IMR-90 (cell line): ENCODE results near the gene RSRC1.

Experiments used
- BHLHE40 ChIP-seq: fragments of 150-350 bp; IDR thresholded peaks from 2 replicates; pipeline ENCODE4 v1.6.1; 2016; ENCODE audit warnings: mild to moderate bottlenecking, low read depth, low read length
- CTCF ChIP-seq: conservative IDR thresholded peaks from 2 replicates; pipeline ENCODE4 v1.5.1; 2012; ENCODE audit warnings: mild to moderate bottlenecking, low read depth, low read length, improper control_type of control experiment
- NFE2L2 ChIP-seq: fragments of 150-350 bp; IDR thresholded peaks from 2 replicates; pipeline ENCODE4 v1.6.1; 2016; ENCODE audit warnings: low read depth, mild to moderate bottlenecking, low read length
- POLR2A ChIP-seq: IDR thresholded peaks from 2 replicates; pipeline ENCODE4 v1.6.1; 2012; ENCODE audit warnings: mild to moderate bottlenecking, low read depth, low read length
- TF ChIP-seq, protein P1 (sequence below): fragments of 150-350 bp; IDR thresholded peaks from 2 replicates; pipeline ENCODE4 v1.6.1; 2016; ENCODE audit warnings: low read depth, mild to moderate bottlenecking, low read length, moderate library complexity, borderline replicate concordance

DNA sequence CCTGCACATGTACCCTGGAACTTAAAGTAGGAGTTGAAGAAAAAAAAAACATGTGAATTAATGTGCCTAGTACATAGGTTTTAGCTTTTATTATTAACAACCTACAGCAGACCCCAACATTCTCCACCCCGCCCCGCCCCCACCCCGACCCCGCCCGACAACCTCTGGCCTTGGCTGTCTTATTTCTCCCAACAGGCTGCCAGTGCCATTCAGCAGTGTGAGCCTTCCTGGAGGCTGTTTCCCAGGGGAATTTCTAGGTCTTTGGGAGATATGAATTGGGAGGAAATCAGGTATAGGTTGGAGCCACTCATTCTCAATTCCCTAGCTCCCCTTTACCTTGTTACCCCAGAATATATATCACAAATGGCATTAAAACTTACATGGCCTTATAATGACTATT is 452.8 kb downstream of the RSRC1 start:
- TF ChIP-seq BHLHE40 (no peak), CTCF (no peak), POLR2A (no peak), NFE2L2 (no peak)
- TF ChIP-seq, protein P1, sequence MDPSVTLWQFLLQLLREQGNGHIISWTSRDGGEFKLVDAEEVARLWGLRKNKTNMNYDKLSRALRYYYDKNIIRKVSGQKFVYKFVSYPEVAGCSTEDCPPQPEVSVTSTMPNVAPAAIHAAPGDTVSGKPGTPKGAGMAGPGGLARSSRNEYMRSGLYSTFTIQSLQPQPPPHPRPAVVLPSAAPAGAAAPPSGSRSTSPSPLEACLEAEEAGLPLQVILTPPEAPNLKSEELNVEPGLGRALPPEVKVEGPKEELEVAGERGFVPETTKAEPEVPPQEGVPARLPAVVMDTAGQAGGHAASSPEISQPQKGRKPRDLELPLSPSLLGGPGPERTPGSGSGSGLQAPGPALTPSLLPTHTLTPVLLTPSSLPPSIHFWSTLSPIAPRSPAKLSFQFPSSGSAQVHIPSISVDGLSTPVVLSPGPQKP, result no peak
